A673 (cell line): ENCODE data around the gene PCDH19.

Source experiments
- CTCF ChIP-seq: fragments of 300-800, 200-600 bp; sonication (generic); conservative IDR thresholded peaks from 2 replicates; pipeline ENCODE4 v1.5.1; 2017; ENCODE audit warnings: low read depth, mild to moderate bottlenecking, antibody characterized with exemption, low read length, moderate library complexity, mixed read lengths
- EZH2 ChIP-seq: fragments of 200-600 bp; sonication (generic); IDR thresholded peaks from 2 replicates; pipeline ENCODE4 v1.6.1; 2017; ENCODE audit warnings: borderline replicate concordance, low read depth, mild to moderate bottlenecking, mixed read lengths, antibody characterized with exemption, low read length; ENCODE audit not compliant: poor library complexity, severe bottlenecking

- TF ChIP-seq CTCF (no peak), EZH2 (no peak)
These were observed 162.2 kb downstream of the PCDH19 start for GRCh38 chrX:100247826-100248225.
